ENCODE results near the gene CDH4. TPM values are rescaled to one million over a fixed set of nuclear protein-coding genes. Genes with fewer than 3 reads are reported as not detected.

The CDH4 gene
- total RNA-seq, 1 donor from 2014 or later = 3.2 TPM

DNA sequence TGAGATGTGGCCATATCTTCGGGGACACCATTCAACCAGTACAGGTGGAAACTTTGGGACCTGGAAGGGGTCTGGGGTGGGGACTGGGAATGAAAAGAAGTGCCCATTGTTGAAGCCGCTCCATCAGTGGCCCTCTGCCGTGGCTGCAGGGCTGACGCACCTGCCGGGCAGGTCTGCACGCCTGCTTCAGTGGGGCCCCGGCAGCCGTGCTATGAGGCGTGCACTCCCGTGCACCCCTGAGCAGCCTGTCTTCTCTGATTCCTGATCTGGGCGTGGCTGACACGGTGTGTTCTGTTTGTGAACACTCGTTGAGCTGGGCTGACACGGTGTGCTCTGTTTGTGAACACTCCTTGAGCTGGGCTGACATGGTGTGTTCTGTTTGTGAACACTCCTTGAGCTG, 657.8 kb downstream of the CDH4 start:
- FAIRE-seq = no peak
- H3K27me3 Mint-ChIP-seq (ENCODE audit: low read depth, unreplicated experiment) = peaks cover 40% of the 10 kb centered on the region
- H3K4me3 Mint-ChIP-seq (ENCODE audit: unreplicated experiment) = no peak overlapping the region
- Histone ChIP-seq H4K20me1 (ENCODE audit: insufficient read depth, low read length) (no peaks in the 10 kb centered on the region), H3K9me3 (ENCODE audit: insufficient read depth, low read depth, low read length) (peaks cover 7% of the 10 kb centered on the region), H3K36me3 (ENCODE audit: insufficient read depth, low read length) (no peaks in the 10 kb centered on the region), H3K4me3 (ENCODE audit: insufficient read depth, low read depth, low read length) (no peak overlapping the region), H3K27ac (ENCODE audit: low read depth, low read length) (no peak overlapping the region), H3K4me1 (ENCODE audit: insufficient read depth, low read length) (no peaks in the 10 kb centered on the region), H3K4me2 (ENCODE audit: low read length) (no peak overlapping the region), H3K9ac (ENCODE audit: low read length) (no peak overlapping the region), H3K79me2 (ENCODE audit: insufficient read depth, low read length) (no peaks in the 10 kb centered on the region), H2AFZ (ENCODE audit: low read depth, low read length) (no peak overlapping the region), H3K27me3 (ENCODE audit: insufficient read depth, low read length) (no peaks in the 10 kb centered on the region)
- peaks cover 1% of the 10 kb centered on the region for H3K36me3 Mint-ChIP-seq (ENCODE audit: low read depth, unreplicated experiment)
- peaks cover 8% of the 10 kb centered on the region for H3K9me3 Mint-ChIP-seq (ENCODE audit: unreplicated experiment)
- no peak for TF ChIP-seq EZH2 (IDR thresholded peaks at IDR 0.05; ENCODE audit: insufficient read depth, low read length)
- TF ChIP-seq, protein P1, sequence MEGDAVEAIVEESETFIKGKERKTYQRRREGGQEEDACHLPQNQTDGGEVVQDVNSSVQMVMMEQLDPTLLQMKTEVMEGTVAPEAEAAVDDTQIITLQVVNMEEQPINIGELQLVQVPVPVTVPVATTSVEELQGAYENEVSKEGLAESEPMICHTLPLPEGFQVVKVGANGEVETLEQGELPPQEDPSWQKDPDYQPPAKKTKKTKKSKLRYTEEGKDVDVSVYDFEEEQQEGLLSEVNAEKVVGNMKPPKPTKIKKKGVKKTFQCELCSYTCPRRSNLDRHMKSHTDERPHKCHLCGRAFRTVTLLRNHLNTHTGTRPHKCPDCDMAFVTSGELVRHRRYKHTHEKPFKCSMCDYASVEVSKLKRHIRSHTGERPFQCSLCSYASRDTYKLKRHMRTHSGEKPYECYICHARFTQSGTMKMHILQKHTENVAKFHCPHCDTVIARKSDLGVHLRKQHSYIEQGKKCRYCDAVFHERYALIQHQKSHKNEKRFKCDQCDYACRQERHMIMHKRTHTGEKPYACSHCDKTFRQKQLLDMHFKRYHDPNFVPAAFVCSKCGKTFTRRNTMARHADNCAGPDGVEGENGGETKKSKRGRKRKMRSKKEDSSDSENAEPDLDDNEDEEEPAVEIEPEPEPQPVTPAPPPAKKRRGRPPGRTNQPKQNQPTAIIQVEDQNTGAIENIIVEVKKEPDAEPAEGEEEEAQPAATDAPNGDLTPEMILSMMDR (IDR thresholded peaks at IDR 0.05; ENCODE audit: insufficient read depth, low read depth, low read length) = no peak
- no peak for DNase-seq (ENCODE audit: low read depth)
- H3K27ac Mint-ChIP-seq (ENCODE audit: unreplicated experiment) = no peak overlapping the region
- H3K4me1 Mint-ChIP-seq (ENCODE audit: low read depth, unreplicated experiment) = no peaks in the 10 kb centered on the region

DNA sequence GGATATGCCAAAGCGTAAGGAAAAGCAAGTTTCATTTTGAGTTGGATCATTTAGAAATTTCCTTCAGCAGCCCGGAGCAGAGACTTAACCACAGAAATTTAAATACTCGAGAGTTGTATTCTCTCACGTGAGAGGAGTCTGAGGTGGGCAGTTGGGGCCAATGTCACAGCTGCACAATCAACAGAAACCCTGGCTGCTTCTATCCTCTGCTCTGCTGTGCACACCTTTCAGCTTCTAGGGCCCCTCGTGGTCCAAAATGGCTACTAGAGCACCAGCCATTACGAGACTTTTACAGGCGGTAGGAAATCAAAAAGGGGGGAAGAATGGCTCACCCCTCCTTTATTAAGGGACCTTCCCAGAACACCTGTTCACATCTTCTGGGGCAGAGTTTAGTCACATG, 659.8 kb downstream of the CDH4 start:
- Histone ChIP-seq H3K4me2 (ENCODE audit: low read length) (no peak overlapping the region), H3K27ac (ENCODE audit: low read depth, low read length) (no peak overlapping the region), H4K20me1 (ENCODE audit: insufficient read depth, low read length) (no peaks in the 10 kb centered on the region), H2AFZ (ENCODE audit: low read depth, low read length) (no peak overlapping the region), H3K9me3 (ENCODE audit: insufficient read depth, low read depth, low read length) (peaks cover 7% of the 10 kb centered on the region), H3K79me2 (ENCODE audit: insufficient read depth, low read length) (no peaks in the 10 kb centered on the region), H3K4me3 (ENCODE audit: insufficient read depth, low read depth, low read length) (no peak overlapping the region), H3K9ac (ENCODE audit: low read length) (no peak overlapping the region), H3K36me3 (ENCODE audit: insufficient read depth, low read length) (no peaks in the 10 kb centered on the region), H3K4me1 (ENCODE audit: insufficient read depth, low read length) (no peaks in the 10 kb centered on the region), H3K27me3 (ENCODE audit: insufficient read depth, low read length) (no peaks in the 10 kb centered on the region)
- no peak overlapping the region for H3K4me3 Mint-ChIP-seq (ENCODE audit: unreplicated experiment)
- H3K27ac Mint-ChIP-seq (ENCODE audit: unreplicated experiment) = no peak overlapping the region
- no peaks in the 10 kb centered on the region for H3K4me1 Mint-ChIP-seq (ENCODE audit: low read depth, unreplicated experiment)
- H3K36me3 Mint-ChIP-seq (ENCODE audit: low read depth, unreplicated experiment) = peaks cover 3% of the 10 kb centered on the region
- H3K9me3 Mint-ChIP-seq (ENCODE audit: unreplicated experiment) = peaks cover 16% of the 10 kb centered on the region
- no peak for DNase-seq (ENCODE audit: low read depth)
- peaks cover 48% of the 10 kb centered on the region for H3K27me3 Mint-ChIP-seq (ENCODE audit: low read depth, unreplicated experiment)
- no peak for FAIRE-seq
- TF ChIP-seq, protein P1 (IDR thresholded peaks at IDR 0.05; ENCODE audit: insufficient read depth, low read depth, low read length) = no peak
- TF ChIP-seq EZH2 (IDR thresholded peaks at IDR 0.05; ENCODE audit: insufficient read depth, low read length) = no peak

DNA sequence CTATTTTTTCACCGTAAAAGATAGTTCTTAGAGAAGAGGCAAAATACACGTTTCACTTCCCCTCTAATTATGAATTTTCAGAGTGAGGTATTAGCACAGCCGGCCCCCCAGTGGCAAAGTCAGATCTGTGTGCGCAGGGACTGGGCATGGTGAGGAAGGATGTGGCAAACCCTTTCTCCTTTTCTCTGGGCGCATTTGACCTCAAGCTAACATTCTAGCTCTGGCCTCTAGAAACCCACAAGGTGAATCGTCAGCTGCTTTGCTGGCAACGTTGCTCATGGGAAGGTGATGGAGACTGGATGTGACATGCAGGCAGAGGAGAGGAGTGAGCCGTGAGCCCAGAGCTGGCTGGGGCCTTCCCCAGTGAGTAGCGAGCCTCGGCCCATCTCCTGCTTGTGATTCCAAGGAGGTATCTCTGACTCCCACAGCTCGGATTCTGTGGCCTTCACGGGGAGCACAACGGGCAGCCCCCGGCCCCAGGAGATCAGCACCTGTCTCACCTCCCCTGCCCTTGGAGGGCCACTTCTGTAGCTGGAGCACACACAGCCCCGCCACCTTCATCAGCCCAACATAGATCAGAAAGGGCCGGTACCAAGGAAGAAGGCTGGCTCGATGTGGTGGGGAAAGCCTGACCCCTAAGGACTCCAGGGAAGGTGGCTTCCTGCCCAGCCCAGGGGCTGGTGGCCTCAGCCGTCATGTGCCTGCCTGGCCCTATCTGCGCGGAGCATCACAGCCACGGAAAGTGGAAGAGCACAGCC, 660.8 kb downstream of the CDH4 start:
- no peaks in the 10 kb centered on the region for H3K4me1 Mint-ChIP-seq (ENCODE audit: low read depth, unreplicated experiment)
- Histone ChIP-seq H3K27me3 (ENCODE audit: insufficient read depth, low read length) (no peaks in the 10 kb centered on the region), H3K4me3 (ENCODE audit: insufficient read depth, low read depth, low read length) (no peak overlapping the region), H2AFZ (ENCODE audit: low read depth, low read length) (no peak overlapping the region), H3K9me3 (ENCODE audit: insufficient read depth, low read depth, low read length) (peaks cover 7% of the 10 kb centered on the region), H3K27ac (ENCODE audit: low read depth, low read length) (no peak overlapping the region), H3K79me2 (ENCODE audit: insufficient read depth, low read length) (no peaks in the 10 kb centered on the region), H3K9ac (ENCODE audit: low read length) (no peak overlapping the region), H4K20me1 (ENCODE audit: insufficient read depth, low read length) (no peaks in the 10 kb centered on the region), H3K4me2 (ENCODE audit: low read length) (no peak overlapping the region), H3K4me1 (ENCODE audit: insufficient read depth, low read length) (no peaks in the 10 kb centered on the region), H3K36me3 (ENCODE audit: insufficient read depth, low read length) (no peaks in the 10 kb centered on the region)
- no peak for DNase-seq (ENCODE audit: low read depth)
- H3K27ac Mint-ChIP-seq (ENCODE audit: unreplicated experiment) = no peak overlapping the region
- peaks cover 16% of the 10 kb centered on the region for H3K9me3 Mint-ChIP-seq (ENCODE audit: unreplicated experiment)
- peaks cover 49% of the 10 kb centered on the region for H3K27me3 Mint-ChIP-seq (ENCODE audit: low read depth, unreplicated experiment)
- no peak overlapping the region for H3K4me3 Mint-ChIP-seq (ENCODE audit: unreplicated experiment)
- FAIRE-seq = no peak
- TF ChIP-seq, protein P1 (IDR thresholded peaks at IDR 0.05; ENCODE audit: insufficient read depth, low read depth, low read length) = no peak
- TF ChIP-seq EZH2 (IDR thresholded peaks at IDR 0.05; ENCODE audit: insufficient read depth, low read length) = no peak
- H3K36me3 Mint-ChIP-seq (ENCODE audit: low read depth, unreplicated experiment) = peaks cover 3% of the 10 kb centered on the region

All from astrocyte (in vitro differentiated cells and primary cell).